ENCODE results near the gene ACOX1. TPM values are rescaled to one million over a fixed set of nuclear protein-coding genes. Genes with fewer than 3 reads are reported as not detected.

Gene ACOX1
- total RNA-seq, 1 experiment from 2014 or later, result 50.2 TPM

DNA sequence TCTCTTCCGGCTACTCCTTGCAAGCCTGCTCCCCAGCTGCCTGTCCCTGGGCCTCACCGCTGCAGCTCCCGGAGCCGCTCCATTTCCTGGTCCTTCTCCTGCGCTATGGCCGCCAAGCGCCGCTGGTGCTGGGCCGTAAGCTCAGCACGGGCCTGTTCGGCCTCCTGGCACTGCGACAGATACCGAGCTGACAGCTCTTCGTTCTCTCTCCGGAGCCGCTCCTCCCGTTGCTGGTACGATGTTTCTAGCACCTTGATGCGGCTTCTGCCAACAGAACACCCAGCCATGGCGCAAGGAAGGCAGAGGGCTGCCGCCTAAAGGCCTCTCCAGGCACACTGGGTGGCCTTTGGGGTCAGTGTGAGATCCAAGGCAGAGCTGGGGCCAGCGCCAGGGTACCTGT lies 59.4 kb downstream of the ACOX1 start:
- no peaks in the 10 kb centered on the region for H3K36me3 ChIP-seq (ENCODE audit: control insufficient read depth in 1 of 2, insufficient read depth in 2 of 2, low read length in 2 of 2)
- no peak for TF ChIP-seq POLR2AphosphoS5 (IDR thresholded peaks at IDR 0.05; ENCODE audit: low read depth, low read length)
- TF ChIP-seq EGR1 (IDR thresholded peaks at IDR 0.05; ENCODE audit: low read depth), result no peak
- TF ChIP-seq, protein P1, sequence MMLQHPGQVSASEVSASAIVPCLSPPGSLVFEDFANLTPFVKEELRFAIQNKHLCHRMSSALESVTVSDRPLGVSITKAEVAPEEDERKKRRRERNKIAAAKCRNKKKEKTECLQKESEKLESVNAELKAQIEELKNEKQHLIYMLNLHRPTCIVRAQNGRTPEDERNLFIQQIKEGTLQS (IDR thresholded peaks at IDR 0.05), result no peak
- H4K20me1 ChIP-seq (ENCODE audit: insufficient read depth), result no peaks in the 10 kb centered on the region
- intact Hi-C loops (cut with micrococcal nuclease), result no loop called here
- no peaks in the 10 kb centered on the region for H3K79me2 ChIP-seq (ENCODE audit: insufficient read depth, low read length)
- peaks cover 0 to 8% of the 10 kb centered on the region in 2 experiments; a peak in 2 of 4 replicates for H3K4me1 ChIP-seq (ENCODE audit: control insufficient read depth in 1 of 2, insufficient read depth in 2 of 2, low read length in 2 of 2)
- H3K9me3 ChIP-seq (ENCODE audit: control insufficient read depth in 1 of 2, insufficient read depth in 1 of 2, low read depth in 1 of 2, low read length in 2 of 2), result no peaks in the 10 kb centered on the region
- H2AFZ ChIP-seq (ENCODE audit: low read depth, low read length, poor library complexity, severe bottlenecking), result no peak overlapping the region
- ChIA-PET RAD21 (ENCODE audit: low non-redundant PET in 1 of 2, low total read pairs in 2 of 2, uncharacterized antibody in 2 of 2, unreplicated experiment in 2 of 2) (no interaction called here), POLR2A (interaction anchor here (0.9 kb wide), 1 partner anchor 140 kb away, joined by 3 read pairs; a partner anchor contains a TSS), CTCF (interaction anchor here (0.6 kb wide), 1 partner anchor 14 kb away, joined by 4 read pairs; no protein-coding TSS in a partner anchor)
- DNase-seq (ENCODE audit: low read depth, low spot score) (no peak), ATAC-seq (no peak)
- H3K4me2 ChIP-seq (ENCODE audit: low read length), result no peak overlapping the region
- H3K27me3 ChIP-seq (ENCODE audit: insufficient read depth, low read length), result no peaks in the 10 kb centered on the region
- H3K27ac ChIP-seq (ENCODE audit: low read depth, low read length), result no peak overlapping the region; the same call in 1 of the 2 replicates
- BruUV-seq (replicated peaks), result no TSS peak
- H3K4me3 ChIP-seq (replicated peaks in 1 of 2; ENCODE audit: low read depth in 1 of 2, low read length in 2 of 2), result no peak overlapping the region
- no peaks in the 10 kb centered on the region for H3K9me2 ChIP-seq (ENCODE audit: insufficient read depth)
- no peak overlapping the region for H3K9ac ChIP-seq (ENCODE audit: low read length)

- Histone ChIP-seq H2AFZ (ENCODE audit: low read depth, low read length, poor library complexity, severe bottlenecking) (no peak overlapping the region), H3K27me3 (ENCODE audit: insufficient read depth, low read length) (no peaks in the 10 kb centered on the region), H3K79me2 (ENCODE audit: insufficient read depth, low read length) (no peaks in the 10 kb centered on the region), H3K4me1 (ENCODE audit: control insufficient read depth in 1 of 2, insufficient read depth in 2 of 2, low read length in 2 of 2) (peaks cover 0 to 9% of the 10 kb centered on the region in 2 experiments; a peak in 2 of 4 replicates), H3K4me2 (ENCODE audit: low read length) (no peak overlapping the region), H3K9me3 (ENCODE audit: control insufficient read depth in 1 of 2, insufficient read depth in 1 of 2, low read depth in 1 of 2, low read length in 2 of 2) (no peaks in the 10 kb centered on the region), H3K36me3 (ENCODE audit: control insufficient read depth in 1 of 2, insufficient read depth in 2 of 2, low read length in 2 of 2) (no peaks in the 10 kb centered on the region), H3K27ac (ENCODE audit: low read depth, low read length) (no peak overlapping the region; the same call in 1 of the 2 replicates), H3K9ac (ENCODE audit: low read length) (no peak overlapping the region), H4K20me1 (ENCODE audit: insufficient read depth) (no peaks in the 10 kb centered on the region), H3K4me3 (replicated peaks in 1 of 2; ENCODE audit: low read depth in 1 of 2, low read length in 2 of 2) (no peak overlapping the region), H3K9me2 (ENCODE audit: insufficient read depth) (no peaks in the 10 kb centered on the region)
- intact Hi-C loops (cut with micrococcal nuclease), result no loop called here
- ChIA-PET CTCF (interaction anchor here (1.8 to 3.5 kb wide), 2 partner anchors 9 kb away, joined by 3 to 10 read pairs; no protein-coding TSS in a partner anchor), RAD21 (ENCODE audit: low non-redundant PET in 1 of 2, low total read pairs in 2 of 2, uncharacterized antibody in 2 of 2, unreplicated experiment in 2 of 2) (no interaction called here), POLR2A (interaction anchor here (0.8 kb wide), 1 partner anchor 23 kb away, joined by 3 read pairs; the partner anchor contains the start of gene FBF1)
- no peak for TF ChIP-seq ZNF274 (IDR thresholded peaks at IDR 0.05; ENCODE audit: low read depth, low read length)
- no peak for TF ChIP-seq SIN3A (IDR thresholded peaks at IDR 0.05; ENCODE audit: low read depth)
- TF ChIP-seq POLR2AphosphoS5 (IDR thresholded peaks at IDR 0.05; ENCODE audit: low read depth, low read length), result no peak
- TF ChIP-seq SP1 (IDR thresholded peaks at IDR 0.05; ENCODE audit: low read depth), result no peak
- TF ChIP-seq EGR1 (IDR thresholded peaks at IDR 0.05; ENCODE audit: low read depth), result no peak
- no peak for TF ChIP-seq JUND (IDR thresholded peaks at IDR 0.05)
- TF ChIP-seq, protein P2, sequence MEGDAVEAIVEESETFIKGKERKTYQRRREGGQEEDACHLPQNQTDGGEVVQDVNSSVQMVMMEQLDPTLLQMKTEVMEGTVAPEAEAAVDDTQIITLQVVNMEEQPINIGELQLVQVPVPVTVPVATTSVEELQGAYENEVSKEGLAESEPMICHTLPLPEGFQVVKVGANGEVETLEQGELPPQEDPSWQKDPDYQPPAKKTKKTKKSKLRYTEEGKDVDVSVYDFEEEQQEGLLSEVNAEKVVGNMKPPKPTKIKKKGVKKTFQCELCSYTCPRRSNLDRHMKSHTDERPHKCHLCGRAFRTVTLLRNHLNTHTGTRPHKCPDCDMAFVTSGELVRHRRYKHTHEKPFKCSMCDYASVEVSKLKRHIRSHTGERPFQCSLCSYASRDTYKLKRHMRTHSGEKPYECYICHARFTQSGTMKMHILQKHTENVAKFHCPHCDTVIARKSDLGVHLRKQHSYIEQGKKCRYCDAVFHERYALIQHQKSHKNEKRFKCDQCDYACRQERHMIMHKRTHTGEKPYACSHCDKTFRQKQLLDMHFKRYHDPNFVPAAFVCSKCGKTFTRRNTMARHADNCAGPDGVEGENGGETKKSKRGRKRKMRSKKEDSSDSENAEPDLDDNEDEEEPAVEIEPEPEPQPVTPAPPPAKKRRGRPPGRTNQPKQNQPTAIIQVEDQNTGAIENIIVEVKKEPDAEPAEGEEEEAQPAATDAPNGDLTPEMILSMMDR (IDR thresholded peaks at IDR 0.05 in 2 of 3, conservative IDR thresholded peaks at IDR 0.05 in 1 of 3; ENCODE audit: borderline replicate concordance in 1 of 3, insufficient read depth in 1 of 3, low read depth in 2 of 3, low read length in 2 of 3), result no peak
- TF ChIP-seq EZH2phosphoT487 (IDR thresholded peaks at IDR 0.05; ENCODE audit: borderline replicate concordance), result no peak
- TF ChIP-seq, protein P3, sequence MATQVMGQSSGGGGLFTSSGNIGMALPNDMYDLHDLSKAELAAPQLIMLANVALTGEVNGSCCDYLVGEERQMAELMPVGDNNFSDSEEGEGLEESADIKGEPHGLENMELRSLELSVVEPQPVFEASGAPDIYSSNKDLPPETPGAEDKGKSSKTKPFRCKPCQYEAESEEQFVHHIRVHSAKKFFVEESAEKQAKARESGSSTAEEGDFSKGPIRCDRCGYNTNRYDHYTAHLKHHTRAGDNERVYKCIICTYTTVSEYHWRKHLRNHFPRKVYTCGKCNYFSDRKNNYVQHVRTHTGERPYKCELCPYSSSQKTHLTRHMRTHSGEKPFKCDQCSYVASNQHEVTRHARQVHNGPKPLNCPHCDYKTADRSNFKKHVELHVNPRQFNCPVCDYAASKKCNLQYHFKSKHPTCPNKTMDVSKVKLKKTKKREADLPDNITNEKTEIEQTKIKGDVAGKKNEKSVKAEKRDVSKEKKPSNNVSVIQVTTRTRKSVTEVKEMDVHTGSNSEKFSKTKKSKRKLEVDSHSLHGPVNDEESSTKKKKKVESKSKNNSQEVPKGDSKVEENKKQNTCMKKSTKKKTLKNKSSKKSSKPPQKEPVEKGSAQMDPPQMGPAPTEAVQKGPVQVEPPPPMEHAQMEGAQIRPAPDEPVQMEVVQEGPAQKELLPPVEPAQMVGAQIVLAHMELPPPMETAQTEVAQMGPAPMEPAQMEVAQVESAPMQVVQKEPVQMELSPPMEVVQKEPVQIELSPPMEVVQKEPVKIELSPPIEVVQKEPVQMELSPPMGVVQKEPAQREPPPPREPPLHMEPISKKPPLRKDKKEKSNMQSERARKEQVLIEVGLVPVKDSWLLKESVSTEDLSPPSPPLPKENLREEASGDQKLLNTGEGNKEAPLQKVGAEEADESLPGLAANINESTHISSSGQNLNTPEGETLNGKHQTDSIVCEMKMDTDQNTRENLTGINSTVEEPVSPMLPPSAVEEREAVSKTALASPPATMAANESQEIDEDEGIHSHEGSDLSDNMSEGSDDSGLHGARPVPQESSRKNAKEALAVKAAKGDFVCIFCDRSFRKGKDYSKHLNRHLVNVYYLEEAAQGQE (IDR thresholded peaks at IDR 0.05; ENCODE audit: low read depth), result no peak
- no peak for TF ChIP-seq POLR2A (IDR thresholded peaks at IDR 0.05; ENCODE audit: borderline replicate concordance, extremely low read depth, insufficient read depth, insufficient read length)
- no peak for DNase-seq (ENCODE audit: low read depth, low spot score)
- ATAC-seq, result no peak
- BruUV-seq (replicated peaks), result no TSS peak
Observed at GRCh38 chr17:75917917-75918445, 61.0 kb downstream of the ACOX1 start.

Measured in HCT116 (cell line).